ENCODE results near the gene TSR3.

GRCh38 chr16:1317479-1318267 lies 34.0 kb downstream of the TSR3 start:
- no peak for TF ChIP-seq REST (IDR thresholded peaks at IDR 0.05; ENCODE audit: insufficient replicate concordance, low read depth)
- TF ChIP-seq CTCF (IDR thresholded peaks at IDR 0.05; ENCODE audit: insufficient read depth, low read length) = no peak
- TF ChIP-seq POLR2AphosphoS5 (IDR thresholded peaks at IDR 0.05; ENCODE audit: low read depth) = no peak; the same call in 1 of the 2 replicates

All from HL-60 (cell line).